Transverse colon (tissue), 4 donors: ENCODE data around the gene CBX2. TPM values are rescaled to one million over a fixed set of nuclear protein-coding genes. Genes with fewer than 3 reads are reported as not detected.

ENCODE experiments used
- DNase-seq: peaks from one replicate; pipeline ENCODE4 v3.0.0-alpha.2; 2019
- H3K27ac ChIP-seq, 4 donors: fragments of 200-600 bp; sonication (generic); 2 replicates each; pipeline ENCODE4 v1.5.1; 2016 to 2018; ENCODE audit warnings: inconsistent platforms in 4 of 4
- H3K27me3 ChIP-seq: fragments of 200-600 bp; sonication (generic); 2 replicates; pipeline ENCODE4 v1.5.1; 2017; ENCODE audit warnings: inconsistent platforms
- H3K36me3 ChIP-seq, 4 donors: fragments of 200-600 bp; sonication (generic); 2 replicates each; pipeline ENCODE4 v1.5.1; 2017 to 2019; ENCODE audit warnings: inconsistent platforms in 4 of 4
- H3K4me1 ChIP-seq, 4 donors: fragments of 200-600 bp; sonication (generic); 2 replicates each; pipeline ENCODE4 v1.5.1; 2017 to 2020; ENCODE audit warnings: inconsistent platforms in 4 of 4
- H3K4me3 ChIP-seq, 4 donors: fragments of 200-600 bp; sonication (generic); 1 replicate in 1 of 4; 2 replicates in 3 of 4; pipeline versions ENCODE4 v1.5.1 to v1.6.1; 2017 to 2019; ENCODE audit warnings: inconsistent platforms in 4 of 4
- H3K9me3 ChIP-seq, 2 donors: fragments of 200-600 bp; sonication (generic); 2 replicates each; pipeline ENCODE4 v1.5.1; 2017 to 2019; ENCODE audit warnings: inconsistent platforms in 2 of 2
- CTCF ChIP-seq, 5 experiments: fragments of 200-600 bp in 3 of 5; fragments of 450-650 bp in 2 of 5; sonication (generic) in 3 of 5; IDR thresholded peaks; 1 replicate in 2 of 5; 2 replicates in 3 of 5; pipeline ENCODE4 v1.5.1; 2016 to 2017; ENCODE audit warnings: antibody characterized with exemption in 5 of 5, inconsistent platforms in 3 of 5, mild to moderate bottlenecking in 2 of 5, moderate library complexity in 1 of 5
- EP300 ChIP-seq: sonication (generic); formaldehyde crosslinking; IDR thresholded peaks from one replicate; pipeline ENCODE4 v1.6.1; 2017; ENCODE audit warnings: antibody characterized with exemption, low read depth
- POLR2A ChIP-seq: fragments of 450-650 bp; IDR thresholded peaks from one replicate; pipeline ENCODE4 v1.6.1; 2016; ENCODE audit warnings: antibody characterized with exemption, mild to moderate bottlenecking, moderate library complexity
- POLR2AphosphoS5 ChIP-seq, 3 donors: sonication (generic); formaldehyde crosslinking; IDR thresholded peaks; one replicate each; pipeline ENCODE4 v1.6.1; 2016; ENCODE audit warnings: antibody characterized with exemption in 3 of 3
- whole genome bisulfite sequencing, 2 donors: methylation state at CpG; one replicate each; pipeline ENCODE4 v1.1.5; 2018; ENCODE audit warnings: low coverage in 1 of 2; 5-methylcytosine and 5-hydroxymethylcytosine counted together
- in situ Hi-C, 4 donors: fragments of 200-750 bp; cut with MboI; loops; one replicate each; pipeline versions ENCODE4 v1.15.0 to v1.15.1; 2017; ENCODE audit warnings: low sequenced_read_pairs in 3 of 4, low pct_ligation_motif_present in 1 of 4, low pct_unique_long_range_greater_than_20kb in 1 of 4
- intact Hi-C: fragments of 100-400 bp; cut with DNase I; formaldehyde crosslinking; loops from one replicate; pipeline ENCODE4 v1.15.1; 2023; ENCODE audit warnings: low total_unique reads
- total RNA-seq, 4 donors: library from RNA; depleted of rRNA; stranded (reverse); fragments of >200 nt; gene quantifications; one replicate each; pipeline ENCODE4 v1.1.0, GENCODE V29; 2016

CBX2 gene
- total RNA-seq, 4 donors from 2014 or later: 0.27 to 0.64 TPM; not detected in 2

DNA sequence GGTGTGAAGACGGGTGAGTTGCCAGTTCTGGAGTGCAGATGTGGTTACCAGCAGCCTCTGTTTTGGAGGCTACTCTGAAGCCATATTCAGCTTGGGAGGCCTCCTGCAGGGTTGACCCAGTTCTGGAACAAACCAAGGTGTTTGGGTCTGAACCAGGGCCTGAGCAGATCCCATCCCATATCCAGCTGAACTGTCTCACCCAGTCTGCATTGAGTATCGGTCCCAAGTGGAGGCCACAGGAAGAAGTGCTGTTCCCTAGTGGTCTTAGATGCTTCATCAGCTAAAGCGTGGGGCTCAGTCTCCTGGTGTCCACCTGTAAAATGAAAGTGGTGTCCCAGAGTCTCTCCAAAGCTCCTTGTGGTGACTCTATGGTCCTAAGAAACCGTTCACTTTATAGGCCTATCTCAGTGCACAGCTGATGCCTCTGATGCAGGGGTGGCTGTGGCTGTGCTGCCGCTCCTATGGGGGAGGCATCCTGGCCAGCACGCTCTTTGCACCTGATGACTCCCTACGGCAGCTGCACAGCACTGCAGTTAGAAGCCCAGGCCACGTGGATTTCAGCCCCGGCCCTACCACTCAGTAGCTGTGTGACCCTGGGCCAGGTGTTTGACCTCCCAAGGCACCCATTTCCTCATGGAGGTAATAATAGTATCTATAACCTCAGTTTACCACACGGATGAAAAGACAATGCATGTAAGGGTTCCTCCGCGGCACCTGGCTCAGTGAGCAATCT, 40.2 kb downstream of the CBX2 start:
- H3K4me3 ChIP-seq: no peak overlapping the region
- H3K9me3 ChIP-seq: no peaks in the 10 kb centered on the region
- H3K4me1 ChIP-seq: peaks cover 3 to 22% (median 19%) of the 10 kb centered on the region in 4 donors
- no peak for DNase-seq
- in situ Hi-C loops (loop anchor here in 2 of 4 donors (25.0 kb wide), 1 partner anchor 169 kb away; no protein-coding TSS in a partner anchor), intact Hi-C loops (no loop called here)
- no peak for TF ChIP-seq CTCF (IDR thresholded peaks at IDR 0.05)
- TF ChIP-seq EP300: no peak
- TF ChIP-seq POLR2A: no peak
- TF ChIP-seq POLR2AphosphoS5 (IDR thresholded peaks at IDR 0.05): no peak
- peaks cover 49% of the 10 kb centered on the region for H3K27me3 ChIP-seq
- H3K27ac ChIP-seq: no peak overlapping the region
- whole genome bisulfite sequencing, 2 donors: 87% methylated on average over 12 of the region's 12 CpGs; no CpG with 5 or more reads in 1 of the 2 donors
- no peaks in the 10 kb centered on the region for H3K36me3 ChIP-seq

GRCh38 chr17:79819085-79819484, 41.1 kb downstream of the CBX2 start:
- peaks cover 41% of the 10 kb centered on the region for H3K27me3 ChIP-seq

GRCh38 chr17:79819534-79820276, 41.8 kb downstream of the CBX2 start:
- Histone ChIP-seq H3K4me1 (peaks cover 2 to 10% (median 9%) of the 10 kb centered on the region in 4 donors), H3K27me3 (peaks cover 35% of the 10 kb centered on the region), H3K27ac (no peak overlapping the region), H3K9me3 (no peaks in the 10 kb centered on the region), H3K36me3 (no peaks in the 10 kb centered on the region), H3K4me3 (no peak overlapping the region)
- intact Hi-C loops (no loop called here), in situ Hi-C loops (loop anchor here in 2 of 4 donors (25.0 kb wide), 1 partner anchor 168 kb away; no protein-coding TSS in a partner anchor)
- TF ChIP-seq EP300: no peak
- 92% methylated on average over 13 of the region's 13 CpGs; no CpG with 5 or more reads in 1 of the 2 donors for WGBS, 2 donors
- DNase-seq: no peak

More at GRCh38 chr17:79819085-79819484, 41.1 kb downstream of the CBX2 start:
- intact Hi-C loops: no loop called here
- WGBS, 2 donors: 87% methylated on average over 5 of the region's 5 CpGs; no CpG with 5 or more reads in 1 of the 2 donors
- H3K4me3 ChIP-seq: no peak overlapping the region
- DNase-seq: no peak
- peaks cover 3 to 16% (median 14%) of the 10 kb centered on the region in 4 donors for H3K4me1 ChIP-seq
- H3K9me3 ChIP-seq: no peaks in the 10 kb centered on the region
- no peak for TF ChIP-seq EP300
- TF ChIP-seq CTCF (IDR thresholded peaks at IDR 0.05): no peak
- no peak for TF ChIP-seq POLR2A
- TF ChIP-seq POLR2AphosphoS5 (IDR thresholded peaks at IDR 0.05): no peak
- no peaks in the 10 kb centered on the region for H3K36me3 ChIP-seq
- H3K27ac ChIP-seq: no peak overlapping the region
- in situ Hi-C loops: loop anchor here in 2 of 4 donors (25.0 kb wide), 1 partner anchor 168 kb away; no protein-coding TSS in a partner anchor

DNA sequence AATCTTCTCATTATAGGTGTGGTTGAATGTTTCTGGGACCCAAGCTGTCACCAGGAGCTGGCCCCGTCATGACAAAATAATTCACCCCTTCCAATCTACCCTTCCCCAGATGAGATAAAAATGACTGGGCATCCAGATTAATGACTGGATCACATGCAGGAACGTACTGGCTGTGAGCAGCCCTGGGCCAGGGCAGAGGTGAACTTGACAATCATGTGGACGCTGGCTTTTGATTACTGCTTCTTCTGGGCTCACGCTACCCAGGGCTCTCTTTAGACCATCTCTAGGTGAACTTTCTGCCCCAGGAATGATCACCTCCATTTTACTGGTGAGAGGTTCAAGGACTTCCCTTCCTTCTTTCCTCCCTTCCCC, 43.0 kb downstream of the CBX2 start:
- no peak overlapping the region for H3K4me3 ChIP-seq
- intact Hi-C loops (no loop called here), in situ Hi-C loops (loop anchor here in 2 of 4 donors (25.0 kb wide), 1 partner anchor 166 kb away; no protein-coding TSS in a partner anchor)
- WGBS, 2 donors: 74 to 100% methylated on average over 1 to 4 of the region's 4 CpGs
- peaks cover 29% of the 10 kb centered on the region for H3K27me3 ChIP-seq
- H3K4me1 ChIP-seq: no peaks in the 10 kb centered on the region
- H3K9me3 ChIP-seq: no peaks in the 10 kb centered on the region
- DNase-seq: no peak
- no peak overlapping the region for H3K27ac ChIP-seq
- H3K36me3 ChIP-seq: no peaks in the 10 kb centered on the region
- TF ChIP-seq EP300 (no peak), POLR2A (no peak), CTCF (IDR thresholded peaks at IDR 0.05) (no peak), POLR2AphosphoS5 (IDR thresholded peaks at IDR 0.05) (no peak)
